Endothelial cell of umbilical vein (primary cell): ENCODE data around the gene FTO.

ENCODE experiments used
- CTCF ChIP-seq, 2 donors: IDR thresholded peaks; 1 replicate in 1 of 2; 2 replicates in 1 of 2; pipeline ENCODE4 v1.5.1; 2011; ENCODE audit warnings: low read length in 2 of 2, mild to moderate bottlenecking in 2 of 2, moderate library complexity in 2 of 2, control low read depth in 1 of 2, inconsistent platforms in 1 of 2, low read depth in 1 of 2; ENCODE audit not compliant: insufficient read depth in 1 of 2; ENCODE audit errors: extremely low read depth in 1 of 2
- EZH2 ChIP-seq: IDR thresholded peaks from 2 replicates; pipeline ENCODE4 v1.6.1; 2012; ENCODE audit warnings: borderline replicate concordance, low read depth, mild to moderate bottlenecking, moderate library complexity, low read length, inconsistent platforms; ENCODE audit not compliant: severe bottlenecking
- FOS ChIP-seq: IDR thresholded peaks from 2 replicates; pipeline ENCODE4 v1.6.1; 2011; ENCODE audit warnings: mild to moderate bottlenecking, low read length, moderate library complexity, borderline replicate concordance; ENCODE audit not compliant: insufficient read depth
- MAX ChIP-seq: IDR thresholded peaks from 2 replicates; pipeline ENCODE4 v1.6.1; 2011; ENCODE audit not compliant: insufficient read depth, insufficient read length
- POLR2A ChIP-seq: IDR thresholded peaks from 2 replicates; pipeline ENCODE4 v1.6.1; 2012; ENCODE audit warnings: low read depth, mild to moderate bottlenecking, control low read depth, low read length
- POLR2AphosphoS5 ChIP-seq: IDR thresholded peaks from 2 replicates; pipeline ENCODE4 v1.6.1; 2012; ENCODE audit warnings: low read depth, mild to moderate bottlenecking, control low read depth, low read length, moderate library complexity; ENCODE audit not compliant: insufficient read depth

- TF ChIP-seq EZH2 (no peak), CTCF (IDR thresholded peaks at IDR 0.05; ENCODE audit: extremely low read depth in 1 of 2, insufficient read depth in 1 of 2, low read depth in 1 of 2, low read length in 2 of 2) (no peak), POLR2A (no peak), POLR2AphosphoS5 (no peak), MAX (no peak), FOS (no peak)
Measured at GRCh38 chr16:53737552-53737951, 33.6 kb downstream of the FTO start.
